Hepatocyte (in vitro differentiated cells): ENCODE measurements around the gene MYO3B.

ENCODE experiments used
- EZH2 ChIP-seq: fragments of 200-600 bp; sonication (generic); IDR thresholded peaks from 2 replicates; pipeline ENCODE4 v1.6.1; 2016; ENCODE audit warnings: antibody characterized with exemption, mild to moderate bottlenecking, borderline replicate concordance
- EZH2phosphoT487 ChIP-seq: fragments of 200-600 bp; sonication (generic); IDR thresholded peaks from one replicate; pipeline ENCODE4 v1.6.1; 2018; ENCODE audit warnings: antibody characterized with exemption, mild to moderate bottlenecking, low read depth, moderate library complexity; ENCODE audit not compliant: unreplicated experiment, severe bottlenecking
- TF ChIP-seq, protein P1 (sequence below): fragments of 200-600 bp; sonication (generic); IDR thresholded peaks from 2 replicates; pipeline ENCODE4 v1.5.1; 2016; ENCODE audit warnings: antibody characterized with exemption, mild to moderate bottlenecking; ENCODE audit not compliant: poor library complexity

DNA sequence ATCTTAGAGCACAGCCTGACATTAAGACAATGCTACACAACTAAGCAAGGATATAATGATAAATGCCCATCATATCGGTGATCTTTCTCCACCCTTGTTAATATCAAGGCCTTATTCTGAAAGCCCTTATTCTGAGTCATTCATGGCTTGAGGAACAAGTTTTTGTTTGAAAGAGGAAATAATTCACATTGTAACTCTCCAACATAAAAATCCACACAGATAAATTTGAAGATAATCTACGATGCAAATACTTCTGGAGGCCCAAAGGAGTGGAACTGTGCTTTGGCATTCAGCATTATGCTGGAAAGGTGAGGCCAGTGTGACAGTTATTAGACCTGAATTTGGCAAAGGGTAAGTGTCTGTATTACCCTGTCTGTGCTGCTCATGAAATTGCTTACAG, 227.4 kb downstream of the MYO3B start:
- TF ChIP-seq, protein P1, sequence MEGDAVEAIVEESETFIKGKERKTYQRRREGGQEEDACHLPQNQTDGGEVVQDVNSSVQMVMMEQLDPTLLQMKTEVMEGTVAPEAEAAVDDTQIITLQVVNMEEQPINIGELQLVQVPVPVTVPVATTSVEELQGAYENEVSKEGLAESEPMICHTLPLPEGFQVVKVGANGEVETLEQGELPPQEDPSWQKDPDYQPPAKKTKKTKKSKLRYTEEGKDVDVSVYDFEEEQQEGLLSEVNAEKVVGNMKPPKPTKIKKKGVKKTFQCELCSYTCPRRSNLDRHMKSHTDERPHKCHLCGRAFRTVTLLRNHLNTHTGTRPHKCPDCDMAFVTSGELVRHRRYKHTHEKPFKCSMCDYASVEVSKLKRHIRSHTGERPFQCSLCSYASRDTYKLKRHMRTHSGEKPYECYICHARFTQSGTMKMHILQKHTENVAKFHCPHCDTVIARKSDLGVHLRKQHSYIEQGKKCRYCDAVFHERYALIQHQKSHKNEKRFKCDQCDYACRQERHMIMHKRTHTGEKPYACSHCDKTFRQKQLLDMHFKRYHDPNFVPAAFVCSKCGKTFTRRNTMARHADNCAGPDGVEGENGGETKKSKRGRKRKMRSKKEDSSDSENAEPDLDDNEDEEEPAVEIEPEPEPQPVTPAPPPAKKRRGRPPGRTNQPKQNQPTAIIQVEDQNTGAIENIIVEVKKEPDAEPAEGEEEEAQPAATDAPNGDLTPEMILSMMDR: no peak
- no peak for TF ChIP-seq EZH2
- no peak for TF ChIP-seq EZH2phosphoT487
